Lung (tissue), 12 donors: ENCODE measurements around the gene ZNF783. TPM values are rescaled to one million over a fixed set of nuclear protein-coding genes. Genes with fewer than 3 reads are reported as not detected.
"Not testable (repeated sequence)": the region's sequence is repeated elsewhere in the genome, so short reads cannot be mapped to it uniquely, and the experiment has no call there.

Experiments used
- ATAC-seq: fragments of 200-7000 bp; cut with Tn5 transposase; one replicate; pipeline ENCODE4 v1.9.1; 2020; ENCODE audit warnings: moderate number of reproducible peaks; ENCODE audit not compliant: insufficient read depth, low FRiP score
- DNase-seq, 3 donors: peaks; one replicate each; pipeline ENCODE4 v3.0.0-alpha.2; 2013 to 2017
- H3K27ac ChIP-seq, 2 donors: one replicate each; pipeline ENCODE4 v1.5.1; 2013; ENCODE audit warnings: mild to moderate bottlenecking in 2 of 2, moderate library complexity in 2 of 2, control low read depth in 1 of 2, inconsistent platforms in 1 of 2, low read depth in 1 of 2, low read length in 1 of 2
- H3K27me3 ChIP-seq, 3 donors: one replicate each; pipeline ENCODE4 v1.5.1; 2013; ENCODE audit warnings: low read length in 2 of 3; ENCODE audit not compliant: control insufficient read depth in 3 of 3, insufficient read depth in 3 of 3
- H3K36me3 ChIP-seq, 4 donors: one replicate each; pipeline ENCODE4 v1.5.1; 2013; ENCODE audit warnings: low read length in 4 of 4, mild to moderate bottlenecking in 1 of 4, moderate library complexity in 1 of 4; ENCODE audit not compliant: control insufficient read depth in 4 of 4, insufficient read depth in 4 of 4
- H3K4me1 ChIP-seq, 5 donors: one replicate each; pipeline ENCODE4 v1.5.1; 2013; ENCODE audit warnings: low read length in 5 of 5, mild to moderate bottlenecking in 2 of 5, moderate library complexity in 1 of 5; ENCODE audit not compliant: control insufficient read depth in 5 of 5, insufficient read depth in 5 of 5
- H3K4me3 ChIP-seq: one replicate; pipeline ENCODE4 v1.5.1; 2013; ENCODE audit warnings: mild to moderate bottlenecking, control low read depth, moderate library complexity
- H3K9ac ChIP-seq, 2 donors: one replicate each; pipeline ENCODE4 v1.5.1; 2013; ENCODE audit warnings: low read length in 2 of 2, control low read depth in 1 of 2; ENCODE audit not compliant: insufficient read depth in 1 of 2
- H3K9me3 ChIP-seq, 4 donors: one replicate each; pipeline ENCODE4 v1.5.1; 2013; ENCODE audit warnings: low read length in 3 of 4, mild to moderate bottlenecking in 1 of 4, moderate library complexity in 1 of 4; ENCODE audit not compliant: control insufficient read depth in 4 of 4, insufficient read depth in 3 of 4
- WGBS, 2 donors: extraction: QIAGEN DNeasy Blood & Tissue Kit; methylation state at CpG; one replicate each; pipeline ENCODE4 v1.1.7; 2013; 5-methylcytosine and 5-hydroxymethylcytosine counted together
- polyA plus RNA-seq, 2 donors: library from polyadenylated mRNA; stranded (reverse); fragments of 200-250 nt; gene quantifications; one replicate each; pipeline ENCODE4 v1.2.1, GENCODE V29; 2013
- total RNA-seq, 2 donors: library from RNA; depleted of rRNA in 1 of 2; stranded (reverse); fragments of >200 nt in 1 of 2; gene quantifications; one replicate each; pipeline ENCODE4 v1.2.1, GENCODE V29; 2014 to 2021
- TF ChIP-seq, protein P1 (sequence below): IDR thresholded peaks from 2 replicates; pipeline ENCODE4 v1.5.1; 2012; ENCODE audit warnings: mild to moderate bottlenecking; ENCODE audit errors: control extremely low read depth, extremely low read depth
- donor health status: control.
- donor health status: control.
- donor health status: Bipolar disorder and iron deficiency.
- donor health status: healthy.
- donor health status: DM: yes; HTN: yes; CAD: no.

The ZNF783 gene
- total and polyA plus RNA-seq, 4 donors: 6.2 to 16.3 (median 7.7) TPM

- Histone ChIP-seq H3K4me1 (no peaks in the 10 kb centered on the region), H3K4me3 (no peak overlapping the region), H3K36me3 (peaks cover 3 to 13% (median 6%) of the 10 kb centered on the region in 4 donors), H3K27ac (no peak overlapping the region), H3K9me3 (no peaks in the 10 kb centered on the region), H3K27me3 (no peaks in the 10 kb centered on the region), H3K9ac (no peak overlapping the region)
- 63% methylated on average over 6 of the region's 6 CpGs for WGBS, 2 donors
- DNase-seq (no peak), ATAC-seq (no peak)
- TF ChIP-seq, protein P1, sequence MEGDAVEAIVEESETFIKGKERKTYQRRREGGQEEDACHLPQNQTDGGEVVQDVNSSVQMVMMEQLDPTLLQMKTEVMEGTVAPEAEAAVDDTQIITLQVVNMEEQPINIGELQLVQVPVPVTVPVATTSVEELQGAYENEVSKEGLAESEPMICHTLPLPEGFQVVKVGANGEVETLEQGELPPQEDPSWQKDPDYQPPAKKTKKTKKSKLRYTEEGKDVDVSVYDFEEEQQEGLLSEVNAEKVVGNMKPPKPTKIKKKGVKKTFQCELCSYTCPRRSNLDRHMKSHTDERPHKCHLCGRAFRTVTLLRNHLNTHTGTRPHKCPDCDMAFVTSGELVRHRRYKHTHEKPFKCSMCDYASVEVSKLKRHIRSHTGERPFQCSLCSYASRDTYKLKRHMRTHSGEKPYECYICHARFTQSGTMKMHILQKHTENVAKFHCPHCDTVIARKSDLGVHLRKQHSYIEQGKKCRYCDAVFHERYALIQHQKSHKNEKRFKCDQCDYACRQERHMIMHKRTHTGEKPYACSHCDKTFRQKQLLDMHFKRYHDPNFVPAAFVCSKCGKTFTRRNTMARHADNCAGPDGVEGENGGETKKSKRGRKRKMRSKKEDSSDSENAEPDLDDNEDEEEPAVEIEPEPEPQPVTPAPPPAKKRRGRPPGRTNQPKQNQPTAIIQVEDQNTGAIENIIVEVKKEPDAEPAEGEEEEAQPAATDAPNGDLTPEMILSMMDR: no peak
These were observed 32.5 kb upstream of the ZNF783 start for GRCh38 chr7:149229526-149229925.

DNA sequence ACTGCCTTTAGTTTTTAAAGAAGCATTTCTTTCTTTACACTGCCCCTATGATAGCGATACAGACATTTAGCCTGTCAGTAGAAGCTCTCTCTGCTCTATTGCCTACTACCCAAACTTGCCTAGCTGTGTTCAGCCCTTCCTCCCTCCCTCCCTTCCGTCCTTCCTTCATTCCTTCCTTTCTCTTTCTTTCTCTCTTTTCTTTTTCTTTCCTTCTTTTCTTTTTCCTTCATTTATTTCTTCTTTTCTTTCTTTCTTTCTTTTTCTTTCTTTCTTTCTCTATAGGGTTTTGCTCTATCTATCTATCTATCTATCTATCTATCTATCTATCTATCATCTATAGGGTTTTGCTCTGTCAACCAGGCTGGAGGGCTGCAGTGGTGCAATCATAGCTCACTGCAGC is 29.6 kb upstream of the ZNF783 start:
- ATAC-seq (no peak), DNase-seq (no peak)
- H3K4me1 ChIP-seq: no peaks in the 10 kb centered on the region
- H3K4me3 ChIP-seq: no peak overlapping the region
- no peaks in the 10 kb centered on the region for H3K27me3 ChIP-seq
- H3K27ac ChIP-seq: no peak overlapping the region
- no peak overlapping the region for H3K9ac ChIP-seq
- H3K36me3 ChIP-seq: no peaks in the 10 kb centered on the region
- TF ChIP-seq, protein P1: no peak
- no peaks in the 10 kb centered on the region for H3K9me3 ChIP-seq
- WGBS, 2 donors: 74 to 82% methylated on average over 2 of the region's 2 CpGs

GRCh38 chr7:149233655-149234204 is 28.3 kb upstream of the ZNF783 start:
- DNase-seq, H3K4me1 ChIP-seq, H3K27me3 ChIP-seq, H3K36me3 ChIP-seq, H3K4me3 ChIP-seq, ATAC-seq, H3K27ac ChIP-seq, H3K9me3 ChIP-seq, H3K9ac ChIP-seq: not testable (repeated sequence)
- WGBS, 2 donors: 68 to 87% methylated on average over 7 of the region's 7 CpGs

GRCh38 chr7:149237502-149237901 is 24.5 kb upstream of the ZNF783 start:
- Histone ChIP-seq H3K27ac (no peak overlapping the region), H3K4me1 (peaks cover 0 to 10% (median 3%) of the 10 kb centered on the region in 5 donors), H3K36me3 (no peaks in the 10 kb centered on the region), H3K27me3 (no peaks in the 10 kb centered on the region), H3K4me3 (no peak overlapping the region), H3K9ac (no peak overlapping the region), H3K9me3 (no peaks in the 10 kb centered on the region)
- ATAC-seq (no peak), DNase-seq (no peak)
- WGBS, 2 donors: 84 to 89% methylated on average over 7 of the region's 7 CpGs
- TF ChIP-seq, protein P1: no peak
